Measurements from ENCODE around the gene COX4I2. TPM values are rescaled to one million over a fixed set of nuclear protein-coding genes. Genes with fewer than 3 reads are reported as not detected.
"Not testable (repeated sequence)": the region's sequence is repeated elsewhere in the genome, so short reads cannot be mapped to it uniquely, and the experiment has no call there.

COX4I2 gene
- total RNA-seq, 3 donors from 2014 or later, result 5.3 TPM; not detected in 2

- Histone ChIP-seq H3K27me3 (no peaks in the 10 kb centered on the region), H3K9me3 (no peaks in the 10 kb centered on the region), H3K4me1 (peaks cover 8 to 17% of the 10 kb centered on the region in 2 donors), H3K27ac (peak overlapping the region; percentile 83 to 92), H3K4me3 (no peak overlapping the region), H3K36me3 (no peaks in the 10 kb centered on the region)
- no peak for DNase-seq (ENCODE audit: low spot score in 2 of 2)
- intact Hi-C loops (cut with DNase I; ENCODE audit: low total_unique reads), result no loop called here
- no peak for TF ChIP-seq CTCF (IDR thresholded peaks at IDR 0.05)
- peak in 2 of 3 donors; percentile 19 to 26 for TF ChIP-seq POLR2AphosphoS5 (IDR thresholded peaks at IDR 0.05)
- no peak for TF ChIP-seq POLR2A (IDR thresholded peaks at IDR 0.05)
These were observed 28.7 kb downstream of the COX4I2 start for GRCh38 chr20:31666258-31667042.

GRCh38 chr20:31667315-31668285, 29.9 kb downstream of the COX4I2 start:
- DNase-seq (ENCODE audit: low spot score in 2 of 2), result no peak
- Histone ChIP-seq H3K4me3 (no peak overlapping the region), H3K9me3 (no peaks in the 10 kb centered on the region), H3K4me1 (peaks cover 6 to 20% of the 10 kb centered on the region in 2 donors), H3K27me3 (no peaks in the 10 kb centered on the region), H3K36me3 (no peaks in the 10 kb centered on the region), H3K27ac (peak overlapping the region; percentile 83 to 92)
- TF ChIP-seq POLR2A (IDR thresholded peaks at IDR 0.05), result no peak
- no peak for TF ChIP-seq POLR2AphosphoS5 (IDR thresholded peaks at IDR 0.05)
- TF ChIP-seq CTCF (IDR thresholded peaks at IDR 0.05), result no peak
- intact Hi-C loops (cut with DNase I; ENCODE audit: low total_unique reads), result no loop called here

- H3K4me1 ChIP-seq, result peaks cover 6 to 20% of the 10 kb centered on the region in 2 donors
- DNase-seq (ENCODE audit: low spot score in 2 of 2); H3K4me3 ChIP-seq; H3K9me3 ChIP-seq; intact Hi-C loops (cut with DNase I; ENCODE audit: low total_unique reads); H3K27me3 ChIP-seq; H3K36me3 ChIP-seq: not testable (repeated sequence)
- H3K27ac ChIP-seq, result peak overlapping the region; percentile 92 to 95
These were observed 31.2 kb downstream of the COX4I2 start for GRCh38 chr20:31668944-31669343.

- intact Hi-C loops (cut with DNase I; ENCODE audit: low total_unique reads), result no loop called here
- Histone ChIP-seq H3K27me3 (no peaks in the 10 kb centered on the region), H3K4me1 (peaks cover 6 to 27% of the 10 kb centered on the region in 2 donors)
These were observed 32.2 kb downstream of the COX4I2 start for GRCh38 chr20:31669876-31670275.

More at GRCh38 chr20:31669876-31670275, 32.2 kb downstream of the COX4I2 start:
- H3K9me3 ChIP-seq, result no peaks in the 10 kb centered on the region
- H3K36me3 ChIP-seq, result no peaks in the 10 kb centered on the region
- no peak for DNase-seq (ENCODE audit: low spot score in 2 of 2)
- H3K27ac ChIP-seq, result peak overlapping the region; percentile 92 to 95
- TF ChIP-seq POLR2A (IDR thresholded peaks at IDR 0.05) (no peak), CTCF (IDR thresholded peaks at IDR 0.05) (no peak), POLR2AphosphoS5 (IDR thresholded peaks at IDR 0.05) (no peak)
- H3K4me3 ChIP-seq, result no peak overlapping the region

Data from breast epithelium (tissue), 4 donors.